ENCODE measurements around the gene UPP2. TPM values are rescaled to one million over a fixed set of nuclear protein-coding genes. Genes with fewer than 3 reads are reported as not detected.

Gene UPP2
- total RNA-seq, 1 experiment from 2014 or later, result not detected

Other genes starting within 250 kb of the UPP2 start
- 14.1 and 15.1 TPM in 2 replicates for gene ACVR1, start 225.5 kb upstream of the UPP2 start, total RNA-seq (2014; rRNA removed; shearing (Covaris generic))

All from A172 (cell line).